Transverse colon (tissue), 4 donors: ENCODE data around the gene LAMA3.

Experiments used
- CTCF ChIP-seq, 5 experiments: fragments of 200-600 bp in 3 of 5; fragments of 450-650 bp in 2 of 5; sonication (generic) in 3 of 5; IDR thresholded peaks; 1 replicate in 2 of 5; 2 replicates in 3 of 5; pipeline ENCODE4 v1.5.1; 2016 to 2017; ENCODE audit warnings: antibody characterized with exemption in 5 of 5, inconsistent platforms in 3 of 5, mild to moderate bottlenecking in 2 of 5, moderate library complexity in 1 of 5
- EP300 ChIP-seq: sonication (generic); formaldehyde crosslinking; IDR thresholded peaks from one replicate; pipeline ENCODE4 v1.6.1; 2017; ENCODE audit warnings: antibody characterized with exemption, low read depth
- POLR2A ChIP-seq: fragments of 450-650 bp; IDR thresholded peaks from one replicate; pipeline ENCODE4 v1.6.1; 2016; ENCODE audit warnings: antibody characterized with exemption, mild to moderate bottlenecking, moderate library complexity
- POLR2AphosphoS5 ChIP-seq, 3 donors: sonication (generic); formaldehyde crosslinking; IDR thresholded peaks; one replicate each; pipeline ENCODE4 v1.6.1; 2016; ENCODE audit warnings: antibody characterized with exemption in 3 of 3

GRCh38 chr18:23971097-23971440 is 281.8 kb downstream of the LAMA3 start:
- TF ChIP-seq POLR2AphosphoS5 (IDR thresholded peaks at IDR 0.05) (no peak), CTCF (IDR thresholded peaks at IDR 0.05) (no peak), POLR2A (no peak), EP300 (no peak)
